PC-3 (cell line): Measurements from ENCODE around the gene CACNA1S. TPM values are rescaled to one million over a fixed set of nuclear protein-coding genes. Genes with fewer than 3 reads are reported as not detected.
A peak's percentile ranks its signal among the peaks of the same experiment; 100 is the strongest.

Experiments used
- ATAC-seq: fragments of 200-7000 bp; cut with Tn5 transposase; 2 replicates; pipeline ENCODE4 v1.9.1; 2020; ENCODE audit warnings: mild to moderate bottlenecking, moderate library complexity
- BruUV-seq: library from RNA; stranded (reverse); fragments of 400-500 nt; replicated peaks from 2 replicates; lab custom pipeline; 2021; lab: Mats Ljungman, UMichigan
- CTCF ChIA-PET: fragments of 300-600 bp; sonication (Branson Sonifier 250); formaldehyde crosslinking; loops from one replicate; lab custom pipeline; 2022; ENCODE audit warnings: antibody characterized with exemption; lab: Charles Lee
- POLR2A ChIA-PET: fragments of 300-600 bp; sonication (Branson Sonifier 250); formaldehyde crosslinking; loops from one replicate; lab custom pipeline; 2022; ENCODE audit warnings: antibody characterized with exemption; ENCODE audit not compliant: unreplicated experiment; lab: Charles Lee
- DNase-seq: peaks from one replicate; pipeline ENCODE4 v3.0.0-alpha.2; 2015
- H2AFZ ChIP-seq: fragments of 300-600 bp; sonication (generic); 2 replicates; pipeline ENCODE4 v1.6.0; 2016; ENCODE audit warnings: antibody characterized with exemption, low read length
- H3F3A ChIP-seq: fragments of 300-600 bp; sonication (generic); one replicate; pipeline ENCODE4 v1.6.0; 2017; ENCODE audit warnings: antibody characterized with exemption, low read length, control low read depth, mild to moderate bottlenecking; ENCODE audit not compliant: unreplicated experiment
- H3K27ac ChIP-seq: fragments of 300-600 bp; sonication (generic); 2 replicates; pipeline ENCODE4 v1.5.1; 2016; ENCODE audit warnings: mild to moderate bottlenecking, low read length
- H3K27me3 ChIP-seq: fragments of 300-600 bp; sonication (generic); 2 replicates; pipeline ENCODE4 v1.6.1; 2016; ENCODE audit warnings: low read length, mixed read lengths
- H3K36me3 ChIP-seq: fragments of 300-600 bp; sonication (generic); 2 replicates; pipeline ENCODE4 v1.6.1; 2016; ENCODE audit warnings: low read depth, mixed run types, low read length, mixed read lengths
- H3K4me1 ChIP-seq: fragments of 300-600 bp; sonication (generic); 2 replicates; pipeline ENCODE4 v1.5.1; 2016; ENCODE audit warnings: low read length; ENCODE audit not compliant: insufficient read depth
- H3K4me2 ChIP-seq: fragments of 300-600 bp; sonication (generic); 2 replicates; pipeline ENCODE4 v1.6.0; 2016; ENCODE audit warnings: low read length
- H3K4me3 ChIP-seq: fragments of 300-600 bp; sonication (generic); 2 replicates; pipeline ENCODE4 v1.5.1; 2016; ENCODE audit warnings: mild to moderate bottlenecking, low read length, mixed read lengths
- H3K79me2 ChIP-seq: fragments of 300-600 bp; sonication (generic); 2 replicates; pipeline ENCODE4 v1.6.1; 2017; ENCODE audit warnings: low read length, mixed read lengths
- H3K9ac ChIP-seq: fragments of 300-600 bp; sonication (generic); 2 replicates; pipeline ENCODE4 v1.6.0; 2016; ENCODE audit warnings: mild to moderate bottlenecking, low read length
- H3K9me2 ChIP-seq: fragments of 300-600 bp; sonication (generic); replicated peaks from 2 replicates; pipeline ENCODE4 v1.6.1; 2016; ENCODE audit warnings: mixed run types, low read length, mixed read lengths
- H3K9me3 ChIP-seq: fragments of 300-600 bp; sonication (generic); 2 replicates; pipeline ENCODE4 v1.6.1; 2016; ENCODE audit warnings: low read length, mixed read lengths
- H4K20me1 ChIP-seq: fragments of 300-600 bp; sonication (generic); 2 replicates; pipeline ENCODE4 v1.6.1; 2016; ENCODE audit warnings: low read length, mixed read lengths
- EZH2 ChIP-seq: fragments of 300-600 bp; sonication (generic); IDR thresholded peaks from one replicate; pipeline ENCODE4 v1.6.1; 2017; ENCODE audit warnings: antibody characterized with exemption, mild to moderate bottlenecking, low read length; ENCODE audit not compliant: unreplicated experiment
- EZH2phosphoT487 ChIP-seq: fragments of 300-600 bp; sonication (generic); IDR thresholded peaks from 2 replicates; pipeline ENCODE4 v1.6.1; 2018; ENCODE audit warnings: mild to moderate bottlenecking, antibody characterized with exemption, low read length, borderline replicate concordance
- intact Hi-C: fragments of 100-400 bp; cut with micrococcal nuclease; formaldehyde crosslinking; loops from 2 replicates; pipeline ENCODE4 v1.9.0; 2023
- total RNA-seq: library from RNA; depleted of rRNA; stranded (reverse); fragments of >200 nt; gene quantifications from 2 replicates; pipeline ENCODE4 v1.2.3, GENCODE V29; 2014
- TF ChIP-seq, protein P1 (sequence below): fragments of 300-600 bp; sonication (generic); conservative IDR thresholded peaks from 2 replicates; pipeline ENCODE4 v1.5.1; 2017; ENCODE audit warnings: antibody characterized with exemption, low read depth, mild to moderate bottlenecking, low read length

The CACNA1S gene
- total RNA-seq, 1 experiment from 2014 or later, result not detected

DNA sequence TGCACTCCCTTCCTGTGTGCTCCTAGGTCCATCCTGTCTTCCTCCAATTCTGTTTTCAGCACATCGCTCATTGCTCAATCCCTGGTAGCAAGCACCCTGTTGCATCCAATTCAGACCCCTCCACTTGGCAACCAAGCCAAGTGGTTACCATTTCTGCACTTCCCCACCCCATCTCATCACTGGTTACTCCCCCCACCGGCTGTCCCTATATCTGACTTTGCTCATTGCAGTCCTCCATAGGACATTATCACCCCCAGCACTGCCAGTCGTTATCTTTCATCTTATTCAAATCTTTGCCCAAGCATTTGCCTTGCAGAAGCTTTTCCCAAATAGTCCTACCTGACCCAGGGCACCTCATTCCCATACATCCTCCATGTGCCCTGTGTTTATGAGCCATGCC, 44.1 kb upstream of the CACNA1S start:
- DNase-seq (no peak), ATAC-seq (no peak)
- peaks cover 23% of the 10 kb centered on the region for H3K79me2 ChIP-seq
- no peaks in the 10 kb centered on the region for H3F3A ChIP-seq
- no peaks in the 10 kb centered on the region for H3K27me3 ChIP-seq
- no peak overlapping the region for H2AFZ ChIP-seq
- no peaks in the 10 kb centered on the region for H3K9me3 ChIP-seq
- POLR2A ChIA-PET, result no interaction called here
- H3K4me1 ChIP-seq, result peaks cover 20% of the 10 kb centered on the region
- H3K36me3 ChIP-seq, result peaks cover 6% of the 10 kb centered on the region
- no peak overlapping the region for H3K27ac ChIP-seq
- H3K9ac ChIP-seq, result no peak overlapping the region
- no TSS peak for BruUV-seq
- intact Hi-C loops, result no loop called here
- TF ChIP-seq EZH2, result no peak
- TF ChIP-seq, protein P1, sequence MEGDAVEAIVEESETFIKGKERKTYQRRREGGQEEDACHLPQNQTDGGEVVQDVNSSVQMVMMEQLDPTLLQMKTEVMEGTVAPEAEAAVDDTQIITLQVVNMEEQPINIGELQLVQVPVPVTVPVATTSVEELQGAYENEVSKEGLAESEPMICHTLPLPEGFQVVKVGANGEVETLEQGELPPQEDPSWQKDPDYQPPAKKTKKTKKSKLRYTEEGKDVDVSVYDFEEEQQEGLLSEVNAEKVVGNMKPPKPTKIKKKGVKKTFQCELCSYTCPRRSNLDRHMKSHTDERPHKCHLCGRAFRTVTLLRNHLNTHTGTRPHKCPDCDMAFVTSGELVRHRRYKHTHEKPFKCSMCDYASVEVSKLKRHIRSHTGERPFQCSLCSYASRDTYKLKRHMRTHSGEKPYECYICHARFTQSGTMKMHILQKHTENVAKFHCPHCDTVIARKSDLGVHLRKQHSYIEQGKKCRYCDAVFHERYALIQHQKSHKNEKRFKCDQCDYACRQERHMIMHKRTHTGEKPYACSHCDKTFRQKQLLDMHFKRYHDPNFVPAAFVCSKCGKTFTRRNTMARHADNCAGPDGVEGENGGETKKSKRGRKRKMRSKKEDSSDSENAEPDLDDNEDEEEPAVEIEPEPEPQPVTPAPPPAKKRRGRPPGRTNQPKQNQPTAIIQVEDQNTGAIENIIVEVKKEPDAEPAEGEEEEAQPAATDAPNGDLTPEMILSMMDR, result no peak
- TF ChIP-seq EZH2phosphoT487, result no peak
- H3K9me2 ChIP-seq, result no peaks in the 10 kb centered on the region
- H3K4me2 ChIP-seq, result no peak overlapping the region
- CTCF ChIA-PET, result no interaction called here
- H3K4me3 ChIP-seq, result no peak overlapping the region
- H4K20me1 ChIP-seq, result no peaks in the 10 kb centered on the region

DNA sequence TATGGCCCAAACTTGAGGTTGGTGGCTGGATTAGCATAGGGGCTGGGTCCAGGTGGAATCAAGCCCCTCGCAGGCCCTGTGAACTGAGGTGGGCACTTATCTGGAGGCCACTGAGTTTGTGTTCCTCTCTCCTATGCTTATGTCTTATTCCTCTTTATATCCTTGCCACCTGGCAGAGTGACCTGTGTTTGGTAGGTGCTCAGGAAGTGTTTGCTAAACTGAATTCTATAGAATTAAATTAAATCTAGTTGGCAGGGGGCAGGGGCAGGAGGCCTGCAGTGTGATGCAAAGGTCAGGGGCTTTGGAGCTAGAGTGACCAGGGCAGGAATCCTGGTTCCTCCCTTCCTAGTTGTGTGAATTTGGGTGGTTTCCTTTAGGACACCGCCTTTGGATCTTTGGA, 43.1 kb upstream of the CACNA1S start:
- Histone ChIP-seq H3K9me2 (no peaks in the 10 kb centered on the region), H3K4me2 (no peak overlapping the region), H3K36me3 (peaks cover 16% of the 10 kb centered on the region), H2AFZ (no peak overlapping the region), H4K20me1 (no peaks in the 10 kb centered on the region), H3K4me3 (no peak overlapping the region), H3F3A (no peaks in the 10 kb centered on the region), H3K4me1 (peaks cover 20% of the 10 kb centered on the region), H3K9ac (no peak overlapping the region), H3K79me2 (peaks cover 23% of the 10 kb centered on the region), H3K27me3 (no peaks in the 10 kb centered on the region), H3K27ac (no peak overlapping the region), H3K9me3 (no peaks in the 10 kb centered on the region)
- ATAC-seq (no peak), DNase-seq (no peak)
- no TSS peak for BruUV-seq
- TF ChIP-seq EZH2 (no peak), EZH2phosphoT487 (no peak)
- TF ChIP-seq, protein P1, result no peak
- ChIA-PET CTCF (no interaction called here), POLR2A (no interaction called here)
- intact Hi-C loops, result no loop called here

DNA sequence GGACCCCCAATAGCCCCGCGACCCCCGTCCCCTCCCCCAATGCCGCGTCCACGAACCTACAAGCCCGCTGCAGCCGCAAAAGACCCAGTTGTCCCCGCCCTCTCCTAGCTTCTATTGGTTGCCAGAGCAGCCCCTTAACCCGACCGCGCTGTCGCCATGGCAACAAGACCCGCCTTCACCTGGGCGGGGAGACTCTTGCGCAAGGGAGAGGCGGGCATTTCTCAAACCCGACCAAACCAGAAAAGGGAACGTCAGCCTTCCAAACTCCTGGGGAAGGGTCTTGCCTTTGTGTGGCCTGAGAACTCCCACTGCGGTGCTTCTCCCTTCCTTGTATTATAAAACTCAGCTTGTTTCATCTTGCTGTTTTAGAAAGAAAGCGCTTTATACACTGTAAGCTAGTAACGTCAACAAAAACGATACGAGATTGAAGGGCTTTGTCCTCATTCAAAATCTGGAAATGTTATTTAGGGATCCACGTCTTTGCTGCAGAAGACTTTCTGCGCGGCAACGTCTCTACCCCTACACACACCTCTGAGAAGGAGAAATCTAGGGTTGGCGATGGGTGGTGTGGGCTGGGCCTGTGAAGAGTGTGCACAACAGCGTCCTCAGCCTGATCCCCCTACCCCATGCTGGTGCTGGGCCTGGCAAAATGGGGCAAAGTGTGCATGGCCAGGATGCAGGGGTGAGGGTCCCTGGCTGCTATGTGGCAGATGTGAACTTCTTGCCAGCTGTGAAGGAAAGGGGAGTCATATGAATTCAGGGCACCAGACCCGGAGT, 42.4 kb upstream of the CACNA1S start, which contains the start of gene TMEM9:
Gene TMEM9 (minus strand): TSS at position 86 of the 777 bp plus-strand sequence. CDS start 551 bp downstream, outside the sequence.
- Histone ChIP-seq H3F3A (no peaks in the 10 kb centered on the region), H3K27me3 (no peaks in the 10 kb centered on the region), H3K79me2 (peaks cover 23% of the 10 kb centered on the region), H4K20me1 (no peaks in the 10 kb centered on the region), H2AFZ (peak within 1 kb of the TSS; percentile 77), H3K4me1 (peaks cover 20% of the 10 kb centered on the region), H3K4me3 (peak within 1 kb of the TSS; percentile 72), H3K36me3 (peaks cover 24% of the 10 kb centered on the region), H3K4me2 (peak within 1 kb of the TSS; percentile 88), H3K27ac (peak within 1 kb of the TSS; percentile 1), H3K9ac (peak within 1 kb of the TSS; percentile 71), H3K9me2 (no peaks in the 10 kb centered on the region), H3K9me3 (no peaks in the 10 kb centered on the region)
- intact Hi-C loops, result loop anchor here (1.0 kb wide), 4 partner anchors 16 to 76 kb away; no protein-coding TSS in a partner anchor
- peak; percentile 100 for DNase-seq
- ChIA-PET CTCF (interaction anchor here (0.6 to 1.3 kb wide), 6 partner anchors 9 to 532 kb away, joined by 3 to 9 read pairs (median 4); no protein-coding TSS in a partner anchor), POLR2A (interaction anchor here (0.5 to 1.0 kb wide), 6 partner anchors 12 to 261 kb away, joined by 3 to 14 read pairs (median 4); no protein-coding TSS in a partner anchor)
- peak; percentile 95 for ATAC-seq
- TF ChIP-seq EZH2phosphoT487, result no peak
- no peak for TF ChIP-seq EZH2
- TF ChIP-seq, protein P1, result no peak
- TSS peak; percentile 100 for BruUV-seq
